Spleen (tissue), 7 donors: ENCODE measurements around the gene KCNJ16.

ENCODE experiments used
- CTCF ChIP-seq, 11 experiments: fragments of 200-600 bp in 7 of 11; fragments of 450-650 bp in 4 of 11; sonication (generic) in 4 of 11; IDR thresholded peaks in 8 of 11; conservative IDR thresholded peaks in 3 of 11; 1 replicate in 7 of 11; 2 replicates in 4 of 11; pipeline versions ENCODE4 v1.4.0 to v1.8.0; 2016 to 2021; ENCODE audit warnings: antibody characterized with exemption in 11 of 11, inconsistent platforms in 4 of 11, mild to moderate bottlenecking in 1 of 11
- POLR2A ChIP-seq, 3 donors: fragments of 450-650 bp; IDR thresholded peaks; one replicate each; pipeline ENCODE4 v1.5.1; 2017; ENCODE audit warnings: antibody characterized with exemption in 3 of 3, mild to moderate bottlenecking in 1 of 3
- POLR2AphosphoS5 ChIP-seq, 3 donors: sonication (generic); formaldehyde crosslinking; IDR thresholded peaks; one replicate each; pipeline ENCODE4 v1.5.1; 2017; ENCODE audit warnings: antibody characterized with exemption in 3 of 3
- donor health status: DM: no; HTN: no; CAD: no; lungs with moderate emphysema.
- donor health status: DM: no; HTN: no; CAD: no.
- donor health status: DM: no; HTN: no; CAD: no.

GRCh38 chr17:70074236-70074830 is 692 bp upstream of the KCNJ16 start:
- no peak for TF ChIP-seq CTCF (IDR thresholded peaks at IDR 0.05 in 8 of 11, conservative IDR thresholded peaks at IDR 0.05 in 3 of 11)
- TF ChIP-seq POLR2A (IDR thresholded peaks at IDR 0.05), result no peak
- no peak for TF ChIP-seq POLR2AphosphoS5 (IDR thresholded peaks at IDR 0.05)
